GM19099 (cell line): ENCODE measurements around the gene RBMS3.

Experiments
- POLR2A ChIP-seq: IDR thresholded peaks from 3 replicates; pipeline ENCODE4 v1.6.1; 2011; ENCODE audit warnings: low read depth; ENCODE audit not compliant: insufficient read length; ENCODE audit errors: extremely low read depth

Gene RBMS3

GRCh38 chr3:29484633-29485032 lies 203.8 kb downstream of the RBMS3 start:
- TF ChIP-seq POLR2A = no peak

- TF ChIP-seq POLR2A = no peak
Observed at GRCh38 chr3:29486096-29486495, 205.2 kb downstream of the RBMS3 start.

- TF ChIP-seq POLR2A = no peak
Observed at GRCh38 chr3:29486917-29487316, 206.0 kb downstream of the RBMS3 start.

GRCh38 chr3:29488922-29489321 lies 208.1 kb downstream of the RBMS3 start:
- no peak for TF ChIP-seq POLR2A

GRCh38 chr3:29493109-29493508 lies 212.2 kb downstream of the RBMS3 start:
- no peak for TF ChIP-seq POLR2A

GRCh38 chr3:29494305-29495036 lies 213.6 kb downstream of the RBMS3 start:
- no peak for TF ChIP-seq POLR2A

- no peak for TF ChIP-seq POLR2A
Observed at GRCh38 chr3:29497282-29497681, 216.4 kb downstream of the RBMS3 start.

- TF ChIP-seq POLR2A = no peak
Observed at GRCh38 chr3:29502771-29503170, 221.9 kb downstream of the RBMS3 start.

- no peak for TF ChIP-seq POLR2A
Observed at GRCh38 chr3:29503314-29503713, 222.4 kb downstream of the RBMS3 start.

GRCh38 chr3:29503958-29504357 lies 223.1 kb downstream of the RBMS3 start:
- no peak for TF ChIP-seq POLR2A

- TF ChIP-seq POLR2A = no peak
Observed at GRCh38 chr3:29506502-29506901, 225.6 kb downstream of the RBMS3 start.

- no peak for TF ChIP-seq POLR2A
Observed at GRCh38 chr3:29511701-29512100, 230.8 kb downstream of the RBMS3 start.

GRCh38 chr3:29512641-29513040 lies 231.8 kb downstream of the RBMS3 start:
- TF ChIP-seq POLR2A = no peak

- no peak for TF ChIP-seq POLR2A
Observed at GRCh38 chr3:29513236-29513635, 232.4 kb downstream of the RBMS3 start.

GRCh38 chr3:29514170-29514569 lies 233.3 kb downstream of the RBMS3 start:
- no peak for TF ChIP-seq POLR2A

- TF ChIP-seq POLR2A = no peak
Observed at GRCh38 chr3:29514912-29515311, 234.0 kb downstream of the RBMS3 start.

GRCh38 chr3:29515451-29515850 lies 234.6 kb downstream of the RBMS3 start:
- TF ChIP-seq POLR2A = no peak
